Effector memory CD4-positive, alpha-beta T cell (primary cell): ENCODE data around the gene AMMECR1.

Experiments
- DNase-seq, 3 donors: peaks; one replicate each; pipeline ENCODE4 v3.0.0-alpha.2; 2020
- H3K27ac ChIP-seq: 2 replicates; pipeline ENCODE4 v1.7.0; 2013; ENCODE audit warnings: mild to moderate bottlenecking, low read length, moderate library complexity; ENCODE audit not compliant: insufficient read depth, poor library complexity, severe bottlenecking
- H3K27me3 ChIP-seq: replicated peaks from 2 replicates; pipeline ENCODE4 v1.7.0; 2013; ENCODE audit warnings: mild to moderate bottlenecking, low read length; ENCODE audit not compliant: insufficient read depth, control insufficient read depth, poor library complexity, severe bottlenecking
- H3K36me3 ChIP-seq: 2 replicates; pipeline ENCODE4 v1.7.0; 2013; ENCODE audit warnings: mild to moderate bottlenecking, low read length, moderate library complexity; ENCODE audit not compliant: control insufficient read depth, insufficient read depth
- H3K4me1 ChIP-seq: 2 replicates; pipeline ENCODE4 v1.7.0; 2013; ENCODE audit warnings: low read length, mild to moderate bottlenecking; ENCODE audit not compliant: control insufficient read depth, insufficient read depth, poor library complexity, severe bottlenecking
- H3K4me3 ChIP-seq: 2 replicates; pipeline ENCODE4 v1.7.0; 2013; ENCODE audit warnings: low read length, low read depth, mild to moderate bottlenecking; ENCODE audit not compliant: insufficient read depth, poor library complexity, severe bottlenecking
- H3K9me3 ChIP-seq: 2 replicates; pipeline ENCODE4 v1.7.0; 2013; ENCODE audit warnings: mild to moderate bottlenecking, low read length, moderate library complexity; ENCODE audit not compliant: control insufficient read depth

AMMECR1 gene

GRCh38 chrX:110218591-110218990, 99.3 kb downstream of the AMMECR1 start:
- Histone ChIP-seq H3K9me3 (no peaks in the 10 kb centered on the region), H3K27me3 (no peaks in the 10 kb centered on the region), H3K4me3 (no peak overlapping the region), H3K36me3 (no peaks in the 10 kb centered on the region), H3K27ac (no peak overlapping the region), H3K4me1 (peaks cover 3% of the 10 kb centered on the region)
- DNase-seq, result no peak

- H3K27ac ChIP-seq, result no peak overlapping the region
- DNase-seq, result no peak
- no peaks in the 10 kb centered on the region for H3K36me3 ChIP-seq
- H3K27me3 ChIP-seq, result no peaks in the 10 kb centered on the region
- H3K4me3 ChIP-seq, result no peak overlapping the region
- peaks cover 3% of the 10 kb centered on the region for H3K4me1 ChIP-seq
- no peaks in the 10 kb centered on the region for H3K9me3 ChIP-seq
Measured at GRCh38 chrX:110216027-110216426, 101.9 kb downstream of the AMMECR1 start.

GRCh38 chrX:110215411-110215810, 102.5 kb downstream of the AMMECR1 start:
- Histone ChIP-seq H3K9me3 (no peaks in the 10 kb centered on the region), H3K36me3 (no peaks in the 10 kb centered on the region), H3K27me3 (no peaks in the 10 kb centered on the region), H3K4me3 (no peak overlapping the region), H3K4me1 (peaks cover 3% of the 10 kb centered on the region), H3K27ac (no peak overlapping the region)
- no peak for DNase-seq

- Histone ChIP-seq H3K4me3 (no peak overlapping the region), H3K9me3 (no peaks in the 10 kb centered on the region), H3K4me1 (peaks cover 3% of the 10 kb centered on the region), H3K27ac (no peak overlapping the region), H3K36me3 (no peaks in the 10 kb centered on the region), H3K27me3 (no peaks in the 10 kb centered on the region)
- DNase-seq, result no peak
Measured at GRCh38 chrX:110214684-110215083, 103.2 kb downstream of the AMMECR1 start.

DNA sequence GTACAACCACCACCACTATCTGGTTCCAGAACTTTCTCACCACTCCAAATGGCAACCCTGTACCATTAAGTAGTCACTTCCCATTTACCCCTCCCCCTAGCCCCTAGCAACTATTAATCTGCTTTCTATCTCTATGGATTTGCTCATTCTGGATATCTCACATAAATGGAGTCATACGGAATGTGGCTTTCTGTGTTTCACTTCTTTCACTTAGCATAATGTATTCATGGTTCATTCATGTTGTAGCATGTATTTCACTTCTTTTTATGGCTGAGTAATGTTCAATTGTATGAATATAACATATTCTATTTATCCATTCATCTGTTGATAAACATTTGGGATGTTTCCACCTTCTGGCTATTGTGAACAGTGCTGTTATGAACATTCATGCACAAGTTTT, 104.7 kb downstream of the AMMECR1 start:
- Histone ChIP-seq H3K4me3 (no peak overlapping the region), H3K27ac (no peak overlapping the region), H3K4me1 (peaks cover 3% of the 10 kb centered on the region), H3K9me3 (no peaks in the 10 kb centered on the region), H3K27me3 (no peaks in the 10 kb centered on the region), H3K36me3 (no peaks in the 10 kb centered on the region)
- DNase-seq, result no peak

- Histone ChIP-seq H3K9me3 (no peaks in the 10 kb centered on the region), H3K27me3 (no peaks in the 10 kb centered on the region), H3K4me1 (no peaks in the 10 kb centered on the region), H3K27ac (no peak overlapping the region), H3K4me3 (no peak overlapping the region), H3K36me3 (no peaks in the 10 kb centered on the region)
- no peak for DNase-seq
Measured at GRCh38 chrX:110212299-110212698, 105.6 kb downstream of the AMMECR1 start.

DNA sequence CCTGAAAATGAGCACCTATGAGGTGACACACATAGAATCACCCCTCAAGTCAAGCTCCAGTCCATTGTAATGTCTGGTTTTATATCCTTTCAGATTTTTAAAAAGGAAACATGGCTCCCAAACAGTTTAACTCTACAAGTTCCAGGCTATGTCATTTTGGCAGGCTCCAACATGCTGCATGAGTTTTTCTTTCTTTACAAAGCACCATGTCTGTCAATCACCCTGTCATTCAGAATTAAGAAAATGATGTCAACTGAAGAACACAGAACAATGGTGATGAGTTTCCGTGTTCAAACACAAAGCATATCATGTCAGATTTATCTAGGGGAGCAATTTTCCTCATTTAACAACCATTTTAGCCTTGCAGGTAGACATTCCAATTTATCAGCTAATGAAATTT, 106.5 kb downstream of the AMMECR1 start:
- Histone ChIP-seq H3K36me3 (no peaks in the 10 kb centered on the region), H3K9me3 (no peaks in the 10 kb centered on the region), H3K27ac (no peak overlapping the region), H3K4me1 (no peaks in the 10 kb centered on the region), H3K4me3 (no peak overlapping the region), H3K27me3 (no peaks in the 10 kb centered on the region)
- no peak for DNase-seq

GRCh38 chrX:110210417-110211139, 107.3 kb downstream of the AMMECR1 start:
- no peak for DNase-seq
- H3K4me1 ChIP-seq, result no peaks in the 10 kb centered on the region
- H3K27ac ChIP-seq, result no peak overlapping the region
- H3K9me3 ChIP-seq, result no peaks in the 10 kb centered on the region
- no peaks in the 10 kb centered on the region for H3K27me3 ChIP-seq
- H3K36me3 ChIP-seq, result no peaks in the 10 kb centered on the region
- H3K4me3 ChIP-seq, result no peak overlapping the region

GRCh38 chrX:110208092-110208491, 109.8 kb downstream of the AMMECR1 start:
- no peaks in the 10 kb centered on the region for H3K9me3 ChIP-seq
- no peaks in the 10 kb centered on the region for H3K27me3 ChIP-seq
- H3K4me3 ChIP-seq, result no peak overlapping the region
- DNase-seq, result no peak
- no peaks in the 10 kb centered on the region for H3K4me1 ChIP-seq
- no peak overlapping the region for H3K27ac ChIP-seq
- no peaks in the 10 kb centered on the region for H3K36me3 ChIP-seq

GRCh38 chrX:110204986-110205385, 112.9 kb downstream of the AMMECR1 start:
- no peak for DNase-seq
- Histone ChIP-seq H3K4me1 (no peaks in the 10 kb centered on the region), H3K36me3 (no peaks in the 10 kb centered on the region), H3K27me3 (no peaks in the 10 kb centered on the region), H3K9me3 (no peaks in the 10 kb centered on the region), H3K4me3 (no peak overlapping the region), H3K27ac (no peak overlapping the region)
